Stimulated activated CD4-positive, alpha-beta T cell treated with anti-CD3 and anti-CD28 coated beads, Interleukin-1b, Interleukin-23, amount 100 ng/mL, for 1 hour (primary cell): ENCODE measurements around the gene AXIN1.

Experiments used
- DNase-seq, 2 donors: peaks; one replicate each; pipeline ENCODE4 v3.0.0-alpha.2; 2020; ENCODE audit warnings: low read depth in 2 of 2

The AXIN1 gene

GRCh38 chr16:245105-245504 lies 107.4 kb downstream of the AXIN1 start:
- DNase-seq, result no peak

DNA sequence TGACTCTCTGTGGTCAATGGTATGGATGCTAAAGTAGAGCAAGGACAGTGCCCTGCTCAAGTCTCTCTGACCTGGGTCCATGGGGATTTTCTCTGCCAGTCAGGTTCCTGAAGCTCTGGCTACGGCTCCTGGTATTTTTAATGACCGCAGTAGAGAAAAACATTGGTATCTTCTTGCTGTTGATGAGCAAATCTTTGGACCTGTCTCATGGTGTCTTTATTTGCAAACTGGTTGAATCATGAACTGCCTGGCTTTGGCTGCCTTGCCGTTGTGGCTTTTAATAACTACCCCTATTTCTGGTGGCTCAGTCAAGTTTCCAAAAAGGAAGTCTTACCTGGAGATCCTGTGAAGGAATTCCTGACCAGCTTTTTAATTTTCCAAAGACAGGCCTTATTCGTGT lies 109.2 kb downstream of the AXIN1 start:
- no peak for DNase-seq

- DNase-seq, result no peak
Observed at GRCh38 chr16:242281-242680, 110.2 kb downstream of the AXIN1 start.

DNA sequence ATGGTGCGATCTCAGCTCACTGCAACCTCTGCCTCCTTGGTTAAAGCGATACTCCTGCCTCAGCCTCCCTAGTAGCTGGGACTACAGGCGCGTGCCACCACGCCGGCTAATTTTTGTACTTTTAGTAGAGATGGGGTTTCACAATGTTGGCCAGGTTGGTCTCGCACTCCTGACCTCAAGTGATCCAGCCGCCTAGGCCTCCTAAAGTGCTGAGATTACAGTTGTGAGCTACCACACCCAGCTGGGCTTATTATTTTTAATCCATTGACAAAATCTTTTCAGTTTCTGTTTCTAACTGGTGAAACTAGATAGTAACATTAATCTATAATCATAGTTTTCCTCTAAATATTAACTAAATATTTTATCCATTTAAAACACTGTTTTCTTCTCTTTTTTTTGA lies 112.0 kb downstream of the AXIN1 start:
- DNase-seq, result no peak

- no peak for DNase-seq
Observed at GRCh38 chr16:239948-240277, 112.6 kb downstream of the AXIN1 start.
